COLO668 (cell line): ENCODE results near the gene CALM1.
"Not testable (repeated sequence)": the region's sequence is repeated elsewhere in the genome, so short reads cannot be mapped to it uniquely, and the experiment has no call there.

Experiments used
- DNase-seq: peaks from one replicate; lab custom pipeline; 2025; ENCODE audit not compliant: unreplicated experiment; lab: John Stamatoyannopoulos, UW

CALM1 gene

DNA sequence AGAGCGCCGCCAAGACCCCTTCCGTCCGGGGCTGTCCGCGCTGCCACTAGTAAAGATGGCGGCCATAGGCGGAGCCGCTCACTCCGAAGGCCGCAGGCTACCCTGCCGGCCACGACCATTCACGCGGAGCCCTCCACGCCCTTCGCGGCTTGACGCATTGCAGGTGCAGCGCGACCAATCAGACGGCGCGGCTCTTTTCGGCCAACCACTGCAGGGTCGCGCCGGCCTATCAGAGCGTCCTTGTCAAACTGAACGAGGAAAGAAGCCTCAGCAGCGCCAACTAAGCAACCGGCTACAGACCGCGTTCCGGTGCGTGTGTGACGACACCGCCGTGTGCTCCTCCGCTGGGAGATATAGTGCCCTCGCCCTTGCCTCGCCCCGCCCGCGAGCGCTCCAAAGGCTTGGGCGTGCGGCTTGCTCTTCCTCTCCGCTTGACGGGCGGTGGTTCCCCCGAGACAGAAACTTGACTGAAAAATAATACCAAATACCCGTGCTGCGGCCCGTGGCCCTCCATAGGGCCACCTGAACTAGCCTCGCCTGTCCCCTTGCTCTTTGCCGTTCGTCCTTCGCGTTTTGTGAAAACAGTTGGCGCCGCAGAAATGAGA lies 13.6 kb upstream of the CALM1 start:
- peak; percentile 100 for DNase-seq

DNA sequence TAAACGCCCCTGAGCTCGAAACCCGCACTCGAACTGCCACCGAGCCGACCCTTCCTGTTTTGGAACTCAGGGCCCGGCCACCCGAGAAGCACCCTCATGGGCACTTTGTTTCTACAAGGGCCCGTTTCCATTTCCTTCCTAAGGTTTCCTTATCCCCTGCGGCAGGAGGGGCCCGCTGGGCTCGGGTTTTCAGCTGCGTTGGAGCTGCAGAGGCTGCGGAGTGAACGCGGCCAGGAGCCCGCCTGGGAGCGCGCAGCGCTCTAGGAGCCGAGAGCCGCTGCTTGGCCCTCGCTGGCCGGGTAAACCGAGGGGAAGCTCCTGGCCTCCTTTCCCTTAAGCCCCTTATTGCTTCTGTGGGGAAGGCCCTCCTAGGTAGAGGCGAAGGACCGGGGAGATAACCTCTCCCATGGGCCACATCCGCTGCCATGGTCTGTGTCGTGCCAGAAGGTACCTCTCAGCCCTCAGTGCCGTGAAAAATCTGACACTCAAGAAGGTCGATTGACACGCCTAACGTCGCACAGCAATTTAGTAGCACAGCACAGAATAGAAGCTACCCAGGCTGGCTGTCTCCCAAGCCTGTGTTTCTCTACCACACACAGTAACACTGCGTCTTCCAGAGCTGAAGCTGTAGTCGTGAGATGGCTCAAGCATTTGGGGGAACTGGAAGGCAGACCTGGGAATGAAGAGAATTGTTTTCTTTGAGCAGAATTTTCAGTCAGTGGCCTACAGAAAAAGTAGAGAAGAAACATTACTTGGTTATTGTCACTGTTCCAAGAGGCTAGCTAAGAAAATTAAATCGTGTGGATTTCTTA lies 12.9 kb upstream of the CALM1 start:
- DNase-seq = peak; percentile 76

- DNase-seq = no peak
These were observed 12.3 kb upstream of the CALM1 start for GRCh38 chr14:90384543-90384911.

- DNase-seq = no peak
These were observed 10.5 kb upstream of the CALM1 start for GRCh38 chr14:90386321-90386720.

- DNase-seq = no peak
These were observed 9.5 kb upstream of the CALM1 start for GRCh38 chr14:90387206-90387760.

DNA sequence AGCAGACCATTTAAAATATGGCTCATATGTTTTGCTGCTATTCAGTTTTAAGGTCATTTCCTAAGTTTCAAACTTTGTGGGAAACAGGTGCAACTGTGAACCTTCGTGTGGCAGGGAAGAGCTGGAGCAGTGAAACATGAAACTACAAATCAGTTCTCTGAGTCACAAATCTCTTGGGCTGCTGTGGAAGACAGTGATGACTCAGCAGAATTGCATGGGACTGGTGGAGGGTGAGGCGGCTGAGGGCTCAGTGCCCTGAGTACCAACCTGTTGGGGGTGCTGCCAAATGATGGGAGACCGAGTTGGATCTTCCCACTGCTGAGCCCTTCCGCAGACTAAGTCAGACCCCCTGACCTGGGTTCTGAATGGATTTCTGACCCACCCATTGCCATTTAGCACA lies 8.4 kb upstream of the CALM1 start:
- no peak for DNase-seq

DNA sequence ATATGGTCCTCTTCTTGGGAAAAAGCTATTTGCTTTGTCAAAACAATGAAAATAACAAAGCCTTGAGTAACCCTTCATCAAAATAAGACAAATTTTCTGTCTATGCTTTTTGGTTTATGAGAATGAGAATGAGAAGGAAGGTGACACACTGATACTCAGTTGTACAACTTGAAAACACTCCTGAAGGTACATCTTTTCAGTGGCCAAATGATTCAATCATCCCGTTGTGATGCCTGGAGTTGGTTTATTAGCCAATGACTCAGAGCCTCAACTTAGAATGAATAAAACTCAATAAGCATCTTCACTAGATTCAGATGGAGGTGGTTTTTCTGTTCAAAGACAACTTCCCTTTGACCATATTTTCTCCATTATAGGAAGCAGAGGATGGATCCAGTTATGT lies 7.8 kb upstream of the CALM1 start:
- no peak for DNase-seq

- no peak for DNase-seq
These were observed 2.9 kb upstream of the CALM1 start for GRCh38 chr14:90393966-90394365.

- DNase-seq = not testable (repeated sequence)
These were observed 2.0 kb upstream of the CALM1 start for GRCh38 chr14:90394782-90395181.

- peak; percentile 78 for DNase-seq
These were observed 841 bp downstream of the CALM1 start for GRCh38 chr14:90397425-90398314.

GRCh38 chr14:90398315-90398839 lies 1.5 kb downstream of the CALM1 start:
- peak; percentile 72 for DNase-seq

DNA sequence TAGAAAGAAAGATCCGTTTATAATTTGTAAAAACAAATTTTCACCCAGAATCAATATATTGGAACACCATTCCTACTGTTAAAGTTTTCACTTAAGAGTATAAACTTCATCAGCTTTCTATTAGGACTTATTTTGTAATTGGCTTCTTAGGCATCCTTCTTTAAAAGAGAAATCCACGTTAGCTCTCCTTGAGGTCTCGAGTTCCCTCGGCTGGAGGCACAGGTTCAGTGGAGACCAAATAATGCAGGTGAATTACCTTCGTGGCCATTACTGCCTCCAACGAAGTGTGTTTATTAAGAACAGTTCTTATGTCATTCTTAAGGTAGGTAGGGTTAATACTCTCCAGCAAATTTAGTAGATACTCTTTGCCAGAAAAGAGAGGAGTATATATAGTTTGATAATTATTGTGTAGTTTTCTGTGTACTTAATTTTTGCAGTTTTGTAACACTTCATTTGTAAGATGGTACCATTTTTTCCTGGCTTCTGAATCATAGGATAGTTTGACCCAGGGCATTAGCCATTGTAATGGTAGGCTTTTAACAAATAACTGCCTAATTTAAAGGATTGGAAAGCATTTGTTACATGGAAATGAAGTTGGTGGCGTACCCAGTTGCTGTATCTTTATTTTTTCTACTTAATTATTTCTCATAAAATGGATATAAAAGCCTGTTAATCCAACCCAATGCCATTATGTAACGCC lies 2.2 kb downstream of the CALM1 start:
- DNase-seq = no peak

DNA sequence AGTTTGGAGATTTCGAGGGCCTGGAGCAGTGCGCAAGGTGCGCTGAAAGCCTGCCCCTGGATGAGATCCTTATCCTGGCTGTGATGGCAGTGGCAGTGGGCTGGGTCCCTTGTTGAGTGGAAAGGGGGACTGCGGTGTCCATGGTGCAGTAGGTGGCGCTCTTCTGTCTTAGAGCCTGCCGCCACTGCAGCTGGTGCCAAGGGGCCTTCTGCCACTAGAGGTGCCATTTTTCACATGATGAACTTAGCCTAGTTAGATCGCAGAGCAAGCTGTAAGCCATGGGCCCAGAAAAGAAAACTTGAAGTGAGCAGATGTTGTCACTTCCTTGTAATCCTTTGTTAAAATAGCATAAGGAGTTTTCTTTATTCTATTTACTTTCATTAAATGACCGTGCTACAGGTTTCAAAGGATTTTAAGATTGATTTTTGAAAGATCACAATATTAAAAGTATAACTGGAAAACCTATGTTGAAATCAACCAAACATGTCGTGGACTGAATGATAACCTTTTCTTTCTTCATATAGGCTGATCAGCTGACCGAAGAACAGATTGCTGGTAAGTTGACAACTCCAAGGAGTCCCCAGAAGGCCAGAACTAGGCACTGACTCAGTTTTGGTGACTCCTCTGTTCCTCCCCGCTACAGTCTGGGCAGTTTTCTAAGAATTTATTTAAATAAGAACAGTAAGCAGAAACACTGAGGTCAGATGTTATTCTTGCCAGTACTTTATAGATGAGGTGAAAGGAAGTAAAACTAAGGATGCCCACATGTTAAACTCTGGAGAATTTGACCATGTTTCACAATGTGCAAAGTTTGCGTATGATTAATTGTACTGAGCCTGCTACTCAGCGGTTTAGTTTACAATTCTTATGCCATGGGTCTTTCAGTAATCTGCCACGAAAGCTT lies 3.0 kb downstream of the CALM1 start:
- peak; percentile 93 for DNase-seq

- no peak for DNase-seq
These were observed 4.2 kb downstream of the CALM1 start for GRCh38 chr14:90400904-90401561.

DNA sequence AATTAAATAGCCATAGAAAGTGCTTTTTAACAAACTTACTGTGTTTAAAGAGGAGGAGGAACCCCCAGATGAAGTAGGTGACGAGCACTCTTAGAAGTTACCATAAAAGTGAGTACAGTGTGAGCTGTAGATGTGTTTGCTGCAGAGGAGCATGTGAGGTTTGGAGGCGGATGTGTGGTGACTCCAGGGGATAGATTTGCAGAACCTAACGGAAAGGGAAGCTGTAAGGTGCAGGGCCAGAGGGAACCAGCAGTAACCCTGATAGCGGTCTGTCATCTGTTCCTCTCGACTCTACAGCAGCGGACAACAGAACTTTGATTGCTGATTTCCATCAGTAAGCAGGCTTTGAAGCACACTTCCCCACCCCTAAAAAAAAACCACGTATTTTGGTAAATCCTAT lies 5.2 kb downstream of the CALM1 start:
- DNase-seq = no peak

DNA sequence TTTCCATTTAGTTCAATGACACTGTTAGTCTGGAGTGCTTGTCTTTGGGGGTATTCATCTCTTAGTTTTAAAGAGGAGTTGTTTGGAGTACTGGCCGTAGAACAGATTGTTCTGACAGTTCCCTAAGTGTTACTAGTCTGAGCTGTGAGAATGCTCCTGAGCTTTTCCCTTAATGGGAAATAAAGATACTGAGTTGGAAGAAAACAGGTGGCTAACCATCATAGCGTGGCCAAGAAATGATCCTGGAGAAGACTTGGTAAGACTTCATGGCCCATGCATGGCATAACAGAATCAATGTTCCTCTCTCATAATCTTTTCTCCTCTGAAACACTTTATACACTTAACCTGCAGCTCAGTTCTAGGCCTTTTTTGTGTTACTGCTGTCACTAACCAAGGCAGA lies 6.2 kb downstream of the CALM1 start:
- no peak for DNase-seq

GRCh38 chr14:90405101-90405500 lies 8.3 kb downstream of the CALM1 start:
- DNase-seq = no peak

DNA sequence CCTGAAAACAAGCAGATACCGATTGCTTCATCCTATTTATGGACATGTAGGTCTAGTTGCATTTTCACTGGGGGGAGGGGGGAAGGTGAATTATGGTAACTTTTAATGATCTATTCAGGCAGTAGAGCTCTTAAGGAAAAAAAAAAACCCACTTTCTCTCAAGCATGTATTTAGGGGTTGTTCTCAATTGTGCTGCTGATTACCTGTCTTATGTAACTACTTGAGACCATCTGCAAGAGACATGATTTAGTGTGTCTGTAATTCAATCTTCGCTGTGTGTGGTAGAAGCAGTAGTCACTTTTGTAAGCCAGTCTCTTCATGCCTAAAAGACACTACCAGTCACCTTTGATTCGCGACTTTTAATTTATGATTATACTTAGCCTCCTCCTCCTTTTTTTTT lies 8.9 kb downstream of the CALM1 start:
- DNase-seq = no peak

DNA sequence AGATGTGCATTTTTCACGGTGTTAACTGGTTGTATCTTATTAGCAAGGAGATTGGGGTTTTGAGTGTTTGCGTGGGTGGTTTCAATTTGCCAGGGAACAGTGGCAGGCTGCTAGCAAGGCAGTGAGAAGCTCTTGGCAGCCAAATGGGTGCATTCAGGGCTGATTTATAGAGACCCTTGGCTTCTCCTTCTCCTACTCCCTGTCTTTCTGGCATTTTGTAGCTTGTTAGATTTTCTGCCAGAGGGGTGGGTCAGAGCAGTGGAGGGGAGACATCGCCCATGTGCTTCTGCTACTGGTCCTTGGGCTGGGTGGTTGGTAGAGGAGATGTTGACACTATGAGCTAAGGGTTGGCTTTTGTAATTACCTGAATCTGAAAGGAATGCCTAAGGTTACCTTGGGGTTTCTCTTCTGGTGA lies 9.6 kb downstream of the CALM1 start:
- DNase-seq = no peak
